Activated CD8-positive, alpha-beta memory T cell treated with anti-CD3 and anti-CD28 coated beads for 1 hour (primary cell): Measurements from ENCODE around the gene WBP4.
"Not testable (repeated sequence)": the region's sequence is repeated elsewhere in the genome, so short reads cannot be mapped to it uniquely, and the experiment has no call there.

ENCODE experiments used
- DNase-seq, 2 donors: peaks; one replicate each; pipeline ENCODE4 v3.0.0-alpha.2; 2020; ENCODE audit warnings: low read depth in 1 of 2; ENCODE audit errors: extremely low read depth in 1 of 2

WBP4 gene, protein sequence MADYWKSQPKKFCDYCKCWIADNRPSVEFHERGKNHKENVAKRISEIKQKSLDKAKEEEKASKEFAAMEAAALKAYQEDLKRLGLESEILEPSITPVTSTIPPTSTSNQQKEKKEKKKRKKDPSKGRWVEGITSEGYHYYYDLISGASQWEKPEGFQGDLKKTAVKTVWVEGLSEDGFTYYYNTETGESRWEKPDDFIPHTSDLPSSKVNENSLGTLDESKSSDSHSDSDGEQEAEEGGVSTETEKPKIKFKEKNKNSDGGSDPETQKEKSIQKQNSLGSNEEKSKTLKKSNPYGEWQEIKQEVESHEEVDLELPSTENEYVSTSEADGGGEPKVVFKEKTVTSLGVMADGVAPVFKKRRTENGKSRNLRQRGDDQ

DNA sequence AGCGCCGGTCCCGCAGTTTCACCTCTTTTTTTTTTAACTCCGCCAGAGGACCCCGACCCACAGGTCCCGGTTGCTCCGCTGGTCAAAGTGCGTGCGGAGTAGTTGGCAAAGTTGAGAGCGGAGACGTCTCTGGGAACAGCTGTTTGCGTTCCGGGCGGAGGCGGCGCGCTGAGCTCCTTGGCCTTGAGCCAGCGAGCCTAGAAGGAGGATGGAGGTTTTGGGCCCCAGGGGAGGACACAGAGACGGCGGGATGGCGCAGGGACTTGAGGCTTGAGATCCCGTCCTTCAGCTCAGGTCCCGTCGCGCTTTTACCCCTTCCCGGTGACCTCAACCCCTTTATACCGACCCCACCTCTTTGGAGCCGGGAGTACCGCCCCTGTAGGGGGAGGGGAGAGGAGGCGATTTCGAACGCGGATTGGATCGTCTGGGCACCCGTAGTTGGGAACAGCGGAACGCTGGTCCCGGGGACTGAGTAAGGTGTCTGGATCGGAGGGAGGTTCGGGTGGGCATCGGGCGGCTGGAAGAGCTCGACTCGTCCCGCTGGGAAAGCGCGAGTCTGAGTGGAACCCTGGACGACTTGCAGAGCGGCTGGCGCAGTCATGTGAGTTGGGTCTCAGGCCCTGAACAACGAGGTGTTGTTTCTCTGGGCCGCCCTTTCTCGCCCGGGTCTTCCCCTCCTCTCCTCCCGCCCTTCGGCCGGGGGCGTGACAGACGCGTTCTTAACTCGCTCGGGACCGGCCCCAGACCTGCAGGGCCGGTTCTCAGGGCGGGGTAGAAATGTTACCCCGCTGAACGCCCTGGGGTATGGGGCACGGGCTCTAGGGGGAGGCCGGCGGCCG, at the start of gene WBP4:
Gene WBP4, plus strand, starts transcription at position 435 of the 839 bp plus-strand sequence. Its CDS starts 165 bp downstream, at position 600.
- peak; percentile 72 to 73 for DNase-seq

DNA sequence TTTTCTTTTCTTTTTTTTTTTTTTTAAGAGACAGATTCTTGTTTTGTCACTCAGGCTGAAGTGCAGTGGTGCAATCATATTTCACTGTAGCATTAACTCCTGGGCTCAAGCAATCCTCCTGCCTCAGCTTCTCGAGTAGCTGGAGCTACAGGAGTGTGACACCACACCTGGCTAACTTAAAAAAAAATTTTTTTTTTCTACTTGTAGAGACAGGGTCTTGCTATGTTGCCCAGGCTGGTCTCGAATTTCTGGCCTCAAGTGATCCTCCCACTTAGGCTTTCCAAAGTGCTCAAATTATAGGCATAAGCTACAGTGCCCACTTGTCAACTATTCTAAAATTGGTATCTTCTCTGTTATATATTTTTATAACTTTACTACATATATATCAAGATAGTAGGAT, 48.8 kb upstream of the WBP4 start:
- no peak for DNase-seq

GRCh38 chr13:41013835-41014234, 47.5 kb upstream of the WBP4 start:
- no peak for DNase-seq

DNA sequence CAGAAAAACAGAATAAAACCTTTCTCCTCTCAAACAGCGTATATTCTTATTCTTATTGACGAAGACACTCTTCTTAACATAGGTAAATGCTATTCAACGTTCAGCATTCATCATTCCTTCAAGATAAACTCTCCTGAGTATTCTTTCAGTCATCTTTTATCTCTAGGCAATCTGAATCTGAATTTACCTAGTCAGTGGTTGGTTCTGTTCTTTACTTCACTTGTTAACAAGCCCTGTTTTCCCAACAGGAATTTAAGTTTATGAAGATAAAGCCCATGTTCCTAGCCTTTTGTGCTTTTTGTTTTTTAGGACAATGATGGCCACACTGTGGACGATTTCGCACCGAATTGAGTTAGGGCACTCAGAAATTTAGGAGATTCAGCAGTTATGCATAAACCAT, 45.4 kb upstream of the WBP4 start:
- no peak for DNase-seq

GRCh38 chr13:41017159-41017558, 44.1 kb upstream of the WBP4 start:
- no peak for DNase-seq

DNA sequence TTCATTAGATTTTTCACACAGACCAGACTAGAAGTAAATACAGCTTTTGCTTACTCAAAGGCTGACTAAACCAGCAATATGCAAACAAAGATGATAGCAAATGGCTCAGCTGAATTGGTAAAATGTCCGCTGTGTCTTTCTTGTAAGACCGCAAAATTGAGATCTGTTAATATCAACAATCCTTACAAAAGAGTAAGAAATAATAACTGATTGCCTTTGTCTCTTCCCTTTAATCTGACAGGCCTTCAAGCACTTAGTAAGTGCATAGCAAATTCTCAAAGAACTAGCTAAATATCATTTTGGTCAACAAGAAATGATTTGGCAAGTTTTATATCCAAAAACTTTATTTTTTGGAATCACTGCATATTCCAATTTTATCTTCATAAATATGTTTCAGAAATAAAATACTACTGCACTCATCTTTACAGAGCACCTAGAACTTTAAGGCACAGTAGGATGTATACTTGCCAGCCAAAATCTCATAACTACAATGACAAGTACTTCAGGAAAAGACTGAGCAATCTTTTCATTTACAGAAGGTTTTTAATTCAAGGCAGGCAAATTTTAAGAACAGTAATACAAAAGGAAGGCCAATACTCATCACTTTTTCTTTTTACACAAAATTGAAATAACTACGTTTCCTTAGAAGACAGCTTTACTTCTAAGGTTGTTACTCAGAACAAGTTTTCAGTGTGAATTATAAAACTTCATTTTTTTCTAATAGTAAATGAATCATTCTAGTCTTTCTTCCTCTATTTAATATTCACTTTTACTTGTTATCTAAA, 43.3 kb upstream of the WBP4 start:
- DNase-seq: no peak

DNA sequence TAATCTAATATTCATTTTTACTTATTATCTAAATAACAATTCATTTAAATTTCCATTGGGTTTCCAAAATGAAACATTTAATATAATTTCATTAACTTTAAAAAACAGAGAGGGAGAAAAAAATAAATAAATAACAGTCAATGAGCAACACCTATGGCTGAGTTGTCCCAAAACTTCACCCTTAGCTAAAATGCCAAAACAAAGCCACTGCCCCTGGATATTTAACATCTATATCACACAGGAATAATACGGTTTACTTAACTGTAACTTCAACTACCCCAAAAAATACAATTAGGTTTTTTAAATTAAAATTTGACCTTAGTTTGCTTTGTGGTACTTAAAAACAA, 42.7 kb upstream of the WBP4 start:
- no peak for DNase-seq

- DNase-seq: peak; percentile 23 to 24
These were observed 42.3 kb upstream of the WBP4 start, which contains the start of gene ELF1 for GRCh38 chr13:41019011-41019487. Gene ELF1, minus strand, starts transcription at chr13:41019316. Its CDS starts 37,262 bp downstream, at chr13:40982054.

GRCh38 chr13:41019578-41020347, 41.5 kb upstream of the WBP4 start:
- no peak for DNase-seq

DNA sequence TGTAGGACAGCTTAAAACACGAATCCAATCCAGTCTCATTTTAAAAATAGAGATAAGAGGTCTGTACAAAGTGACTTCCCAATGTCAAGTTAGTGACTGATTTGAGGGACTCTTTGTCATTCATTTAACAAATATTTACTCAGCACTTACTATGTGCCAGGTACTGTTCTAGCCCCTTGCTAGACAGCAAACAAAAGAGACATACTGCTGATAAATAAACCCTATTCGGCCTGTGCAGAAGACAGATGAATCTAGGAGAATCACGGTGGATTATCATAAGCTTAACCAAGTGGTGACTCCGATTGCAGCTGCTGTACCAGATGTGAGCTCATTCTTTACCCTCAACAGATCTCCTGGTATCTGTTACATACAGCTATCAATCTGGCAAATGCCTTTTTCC, 35.8 kb upstream of the WBP4 start:
- no peak for DNase-seq

DNA sequence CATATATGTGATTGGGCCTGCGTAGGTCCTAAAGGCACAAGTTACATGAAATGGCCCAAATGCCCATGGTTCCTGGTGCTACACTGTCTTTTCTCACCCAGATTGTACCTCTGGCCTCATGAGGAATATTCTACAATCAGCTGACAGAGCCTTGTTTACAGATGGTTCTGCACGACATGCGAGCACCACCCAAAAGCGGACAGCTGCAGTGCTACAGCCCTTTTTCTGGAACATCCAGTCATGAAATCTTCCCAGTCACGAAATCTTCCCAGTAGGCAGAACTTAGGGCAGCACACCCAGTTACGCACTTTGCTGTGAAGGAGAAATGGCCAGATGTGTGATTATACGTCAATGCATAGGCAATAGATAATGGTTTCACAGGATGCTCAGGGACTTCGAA, 34.5 kb upstream of the WBP4 start:
- DNase-seq: no peak

DNA sequence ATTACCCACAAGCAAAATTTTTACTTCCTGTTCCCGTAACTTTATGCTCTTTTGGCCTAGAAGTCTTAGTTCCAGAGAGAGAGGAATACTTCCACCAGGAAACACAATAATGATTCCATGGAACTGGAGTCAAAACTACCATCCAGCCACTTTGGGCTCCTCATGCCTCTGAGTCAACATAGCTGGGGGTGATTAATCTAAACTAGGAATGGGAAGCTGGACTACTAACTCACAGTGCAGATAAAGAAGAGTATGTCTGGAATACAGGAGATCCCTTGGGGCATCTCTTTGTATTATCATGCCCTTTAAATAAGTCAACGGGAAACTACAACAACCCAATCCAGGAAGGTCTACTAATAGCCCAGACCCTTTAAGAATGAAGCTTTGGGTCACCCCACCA, 33.3 kb upstream of the WBP4 start:
- no peak for DNase-seq

DNA sequence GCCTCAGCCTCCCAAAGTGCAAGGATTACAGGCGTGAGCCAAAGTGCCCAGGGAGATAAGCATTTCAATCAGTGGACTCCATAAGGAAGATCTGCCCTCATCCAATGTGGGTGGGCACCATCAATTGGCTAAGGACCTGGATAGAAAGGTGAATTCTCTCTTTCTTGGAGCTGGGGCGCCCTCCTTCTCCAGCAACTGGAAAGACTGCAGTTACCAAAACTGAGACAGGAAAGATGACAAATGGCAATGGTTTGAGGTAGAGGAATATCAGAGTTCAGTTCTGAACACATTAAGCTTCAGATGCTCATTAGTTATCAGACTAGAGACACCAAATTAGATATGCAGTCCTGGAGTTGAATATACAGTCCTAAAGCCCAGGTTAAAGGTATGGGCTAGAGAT, 31.7 kb upstream of the WBP4 start:
- no peak for DNase-seq

DNA sequence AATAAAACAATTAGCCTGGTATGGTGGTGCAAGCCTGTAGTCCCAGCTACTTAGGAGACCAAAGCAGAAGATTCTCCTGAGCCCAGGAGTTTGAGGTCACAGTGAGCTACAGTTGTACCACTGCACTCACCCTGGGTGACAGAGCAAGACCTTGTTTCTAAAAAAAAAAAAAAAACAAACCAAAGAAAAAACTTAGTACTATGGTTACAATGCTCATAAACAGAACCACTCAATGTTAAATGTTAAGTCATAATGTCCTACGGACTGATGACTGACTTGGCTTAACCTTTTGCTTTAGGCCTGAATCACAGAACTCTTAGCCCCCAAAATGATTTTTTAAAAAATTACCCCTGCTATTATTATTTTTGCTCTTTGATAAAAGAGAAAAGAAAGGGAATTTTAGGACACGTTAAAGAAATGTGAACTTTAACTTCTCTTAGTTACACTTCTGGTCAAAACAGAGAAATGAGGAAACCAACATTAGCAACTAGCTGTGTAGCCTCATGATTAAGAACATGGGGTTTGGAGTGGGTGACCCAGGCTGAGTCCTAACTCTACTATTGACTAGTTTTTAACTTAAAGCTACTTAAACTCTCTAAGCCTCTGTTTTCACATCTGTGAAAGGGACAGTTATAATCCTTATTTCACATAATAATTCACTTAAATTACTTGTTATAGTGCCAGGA, 28.5 kb upstream of the WBP4 start:
- no peak for DNase-seq

GRCh38 chr13:41034382-41034781, 26.9 kb upstream of the WBP4 start:
- no peak for DNase-seq

DNA sequence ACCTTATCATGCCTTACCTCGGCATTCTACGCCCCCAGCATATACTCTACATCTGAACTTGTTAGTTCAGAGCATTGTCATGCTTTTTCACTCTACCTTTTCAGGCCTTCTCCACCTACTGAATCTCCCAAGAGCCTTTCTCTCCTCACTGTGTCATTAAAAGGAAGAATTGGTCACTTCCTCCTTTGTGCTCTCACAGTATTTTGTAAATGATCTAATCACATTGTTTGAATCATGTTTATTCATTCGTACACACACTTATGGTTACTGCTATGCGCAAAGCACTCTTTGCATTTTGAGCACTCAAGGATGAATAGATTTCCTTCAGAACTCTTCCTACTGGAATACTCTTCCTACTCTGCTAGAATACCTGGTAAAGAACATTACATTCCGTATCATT, 26.4 kb upstream of the WBP4 start:
- DNase-seq: no peak

GRCh38 chr13:41036557-41036956, 24.8 kb upstream of the WBP4 start:
- DNase-seq: not testable (repeated sequence)

GRCh38 chr13:41039746-41040145, 21.6 kb upstream of the WBP4 start:
- DNase-seq: no peak

DNA sequence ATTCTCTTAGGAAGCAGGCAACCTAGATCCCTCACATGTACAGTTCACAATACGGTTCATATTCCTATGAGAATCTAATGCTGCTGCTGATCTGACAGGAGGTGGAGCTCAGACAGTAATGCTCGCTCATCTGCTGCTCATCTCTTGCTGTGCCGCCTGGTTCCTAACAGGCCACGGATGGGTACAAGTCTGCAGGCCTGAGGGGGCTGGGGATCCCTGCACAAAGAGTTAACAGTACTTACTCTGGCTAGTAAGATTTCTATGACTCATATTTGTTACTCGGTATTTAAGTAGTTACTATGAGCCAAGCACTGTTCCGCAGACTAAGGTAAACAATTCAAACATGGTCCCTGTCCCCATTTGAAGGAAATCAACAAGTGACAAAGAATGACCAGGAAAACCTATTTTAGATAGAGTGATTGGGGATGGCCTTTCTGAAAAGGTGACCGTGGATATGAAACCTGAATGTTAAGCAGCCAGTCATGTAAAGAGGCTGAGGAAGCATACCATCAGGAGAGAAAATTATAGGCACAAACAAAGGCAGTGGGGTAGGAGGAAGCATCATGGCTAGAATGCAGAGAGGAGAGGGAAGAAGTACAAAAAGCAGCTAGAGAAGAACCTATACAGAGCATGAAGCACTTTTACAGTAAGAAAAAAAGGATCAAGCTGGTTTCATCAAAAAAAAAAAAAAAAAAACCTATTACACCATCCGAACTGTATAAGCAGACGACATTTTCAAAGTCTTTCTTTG, 20.6 kb upstream of the WBP4 start:
- no peak for DNase-seq
